ENCODE data around the gene AMT. TPM values are rescaled to one million over a fixed set of nuclear protein-coding genes. Genes with fewer than 3 reads are reported as not detected.

AMT gene, protein sequence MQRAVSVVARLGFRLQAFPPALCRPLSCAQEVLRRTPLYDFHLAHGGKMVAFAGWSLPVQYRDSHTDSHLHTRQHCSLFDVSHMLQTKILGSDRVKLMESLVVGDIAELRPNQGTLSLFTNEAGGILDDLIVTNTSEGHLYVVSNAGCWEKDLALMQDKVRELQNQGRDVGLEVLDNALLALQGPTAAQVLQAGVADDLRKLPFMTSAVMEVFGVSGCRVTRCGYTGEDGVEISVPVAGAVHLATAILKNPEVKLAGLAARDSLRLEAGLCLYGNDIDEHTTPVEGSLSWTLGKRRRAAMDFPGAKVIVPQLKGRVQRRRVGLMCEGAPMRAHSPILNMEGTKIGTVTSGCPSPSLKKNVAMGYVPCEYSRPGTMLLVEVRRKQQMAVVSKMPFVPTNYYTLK
- 0.26 TPM in 1 of 2 replicates, not detected in the other for total RNA-seq (2014; rRNA removed; shearing (Covaris generic))

DNA sequence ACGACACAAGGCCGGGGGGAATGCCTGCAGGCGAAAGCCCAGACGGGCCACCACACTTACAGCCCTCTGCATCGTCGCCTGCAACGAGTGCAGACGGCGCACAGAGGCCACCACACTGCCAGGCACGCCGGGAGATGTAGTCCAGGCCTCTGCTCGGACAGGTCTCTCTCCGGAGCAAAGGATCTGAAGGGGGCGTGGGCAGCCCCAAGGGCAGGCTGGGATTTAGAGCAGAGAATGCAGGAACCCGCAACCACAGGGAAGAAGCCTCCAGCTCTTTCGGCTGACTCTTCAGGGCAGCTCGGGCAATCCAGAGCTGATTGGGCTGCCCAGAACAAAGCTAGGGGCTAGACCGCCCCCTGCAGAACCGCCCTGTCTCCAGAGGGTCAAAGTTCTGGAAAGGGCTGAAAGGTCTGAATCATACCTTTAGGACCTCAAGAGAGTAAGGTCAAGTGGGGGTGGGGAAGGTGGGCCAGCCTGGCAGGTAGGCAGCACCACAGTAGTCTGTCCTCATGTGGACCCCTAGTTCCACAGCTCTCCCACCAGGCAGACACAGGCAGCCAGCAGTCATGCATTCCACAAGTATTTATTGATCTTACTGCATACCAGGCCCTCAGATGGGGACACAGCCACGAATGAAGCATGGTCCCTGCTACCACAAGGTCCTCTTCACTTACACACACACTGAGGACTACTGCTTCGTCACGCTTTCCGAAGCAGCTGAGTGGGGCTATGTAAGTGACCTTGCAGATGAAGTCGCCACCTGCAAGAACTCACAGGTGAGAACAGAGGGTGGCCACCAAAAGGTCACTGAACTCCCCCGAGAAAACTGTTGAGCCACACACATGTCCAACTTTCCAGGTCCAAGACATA is at the start of gene AMT:
AMT (minus strand) TSS at position 95 of the 870 bp plus-strand sequence; CDS start at position 72, 23 bp downstream.
- no peak within 1 kb of the TSS for H3K4me3 ChIP-seq
- no peaks in the 10 kb centered on the region for H3K36me3 ChIP-seq
- no peak for DNase-seq
- no peaks in the 10 kb centered on the region for H3K27me3 ChIP-seq
- H3K4me1 ChIP-seq, result no peaks in the 10 kb centered on the region
- no peaks in the 10 kb centered on the region for H3K9me3 ChIP-seq (replicated peaks)
- no peak within 1 kb of the TSS for H3K27ac ChIP-seq

DNA sequence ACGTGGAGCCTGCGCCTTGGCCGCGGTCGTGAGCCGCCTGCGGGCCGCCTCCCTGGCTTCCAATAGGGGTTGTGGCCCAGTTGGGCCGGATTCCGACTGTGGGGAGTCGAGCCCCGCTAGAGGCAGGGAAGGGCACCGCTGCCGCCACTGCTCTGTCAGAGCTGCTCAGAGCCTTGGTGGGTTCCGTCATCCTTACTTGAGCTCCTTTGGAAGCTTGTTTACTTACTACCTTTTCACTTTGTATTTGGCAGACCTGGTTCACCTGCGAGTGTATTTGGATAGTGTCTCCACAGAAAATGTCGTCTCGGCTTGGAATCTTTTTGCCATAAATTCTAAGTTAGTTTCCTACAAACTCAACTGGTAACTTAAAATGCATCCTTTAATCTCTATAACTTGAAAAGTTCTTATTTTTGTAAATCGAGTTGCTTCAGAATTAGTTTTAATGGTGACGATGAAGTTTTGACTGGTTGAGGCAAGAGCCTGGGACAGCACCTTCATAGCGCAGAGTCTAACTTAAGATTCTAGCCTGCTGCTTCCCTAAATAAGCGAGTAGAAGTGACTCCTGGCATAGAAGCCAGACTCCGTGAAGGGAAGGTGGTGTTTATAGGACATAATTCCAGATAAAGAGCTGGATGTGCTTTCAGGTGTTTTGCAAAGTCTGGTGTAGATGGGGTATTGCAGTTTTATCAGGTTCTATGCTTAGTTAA is 48.6 kb upstream of the AMT start:
- H3K27me3 ChIP-seq, result no peaks in the 10 kb centered on the region
- no peak for DNase-seq
- peaks cover 24% of the 10 kb centered on the region for H3K4me1 ChIP-seq

DNA sequence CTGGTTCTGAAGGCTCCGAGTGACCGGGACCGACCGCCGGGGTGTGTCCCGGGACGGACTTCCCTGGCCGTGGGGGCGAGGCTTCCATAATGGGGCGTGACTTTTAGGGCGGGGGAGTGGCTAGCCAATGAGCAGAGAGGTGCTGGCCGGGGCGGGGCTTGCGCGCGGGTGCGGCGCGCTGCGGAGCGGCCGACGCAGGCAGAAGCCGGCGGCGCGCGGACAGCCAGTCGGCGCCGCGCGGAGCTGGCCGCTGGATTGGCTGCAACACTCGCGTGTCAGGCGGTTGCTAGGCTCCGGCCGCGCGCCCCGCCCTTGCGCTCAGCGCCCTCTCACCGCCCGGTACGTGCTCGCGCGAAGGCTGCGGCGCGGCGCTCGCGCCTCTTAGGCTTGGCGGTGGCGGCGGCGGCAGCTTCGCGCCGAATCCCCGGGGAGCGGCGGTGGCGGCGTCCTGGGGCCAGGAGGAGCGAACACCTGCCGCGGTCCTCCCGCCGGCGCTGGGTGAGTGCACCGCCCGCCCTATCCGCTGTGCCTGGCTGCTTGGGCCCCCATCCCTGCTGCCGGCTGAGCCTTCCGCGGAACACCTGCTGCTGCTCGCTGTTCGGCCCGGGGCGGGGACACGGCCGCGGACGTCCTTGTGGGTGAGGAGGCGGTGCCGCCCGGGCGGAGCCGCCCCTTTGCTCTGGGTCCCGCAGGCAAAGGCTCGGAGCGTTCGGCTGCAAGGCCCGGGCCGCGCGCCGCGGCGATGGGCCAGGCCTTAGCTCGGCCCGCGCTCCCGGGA is 47.9 kb upstream of the AMT start, which contains the start of gene DAG1:
DAG1 (plus strand) TSS at position 332 of the 778 bp plus-strand sequence. CDS start 40,268 bp downstream, outside the sequence.
- DNase-seq, result peak; percentile 94 to 95
- Histone ChIP-seq H3K27me3 (no peaks in the 10 kb centered on the region), H3K27ac (peak within 1 kb of the TSS; percentile 91)

More for the DNA sequence above, 48.6 kb upstream of the AMT start:
- H3K27ac ChIP-seq, result peak overlapping the region; percentile 54
- H3K36me3 ChIP-seq, result peaks cover under 1% of the 10 kb centered on the region; the same call in 1 of the 2 replicates
- no peaks in the 10 kb centered on the region for H3K9me3 ChIP-seq (replicated peaks)
- peak overlapping the region; percentile 70 for H3K4me3 ChIP-seq

DNA sequence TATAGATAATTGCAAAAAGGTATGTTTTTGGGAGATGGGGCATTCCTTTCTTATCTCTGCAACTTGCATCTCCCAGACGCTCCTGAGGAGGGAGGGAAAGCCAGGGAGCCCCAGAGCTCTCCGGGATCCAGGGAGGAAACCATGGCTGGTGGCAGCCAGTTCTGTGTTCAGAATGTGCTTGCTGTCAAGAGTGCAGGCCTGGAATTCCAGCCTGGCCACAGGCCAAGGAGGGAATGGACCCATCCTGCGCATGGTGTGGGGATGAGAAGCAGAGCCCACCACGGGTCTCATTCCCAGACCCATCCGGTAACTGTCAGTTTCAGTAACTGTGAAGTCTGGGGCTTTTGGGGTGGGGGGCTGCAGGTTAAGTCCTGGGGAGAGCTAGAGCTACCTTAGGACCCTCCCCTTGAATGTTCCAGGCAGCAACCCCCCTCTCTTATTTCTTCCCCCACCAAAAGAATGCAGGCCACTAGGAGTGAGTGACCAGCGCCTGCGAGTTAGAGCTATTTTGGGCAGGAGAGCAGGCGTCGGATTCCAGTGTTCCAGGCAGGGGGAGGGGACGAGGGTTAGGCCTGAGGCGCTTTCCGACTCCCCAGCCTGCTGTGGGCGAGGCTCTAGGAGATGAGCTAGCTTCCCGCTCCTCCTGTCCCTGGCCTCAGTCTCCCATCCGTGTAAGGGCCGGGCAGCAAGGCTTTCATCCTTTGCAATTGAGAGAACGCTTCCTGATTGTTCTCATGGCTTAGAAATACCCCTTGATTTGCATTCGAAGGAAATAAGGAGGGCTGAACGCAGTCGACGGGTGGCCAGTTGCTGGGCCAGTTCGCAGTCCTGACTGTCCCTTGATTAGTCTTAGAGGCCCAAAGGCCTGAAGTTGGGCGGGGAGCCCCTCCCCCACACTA is 47.0 kb upstream of the AMT start:
- H3K27ac ChIP-seq, result peak overlapping the region; percentile 91
- H3K4me1 ChIP-seq, result peaks cover 34% of the 10 kb centered on the region
- no peaks in the 10 kb centered on the region for H3K27me3 ChIP-seq
- H3K4me3 ChIP-seq, result peak overlapping the region; percentile 70
- peak; percentile 90 to 92 for DNase-seq
- H3K36me3 ChIP-seq, result no peaks in the 10 kb centered on the region
- H3K9me3 ChIP-seq (replicated peaks), result no peaks in the 10 kb centered on the region

More for the DNA sequence above, 47.9 kb upstream of the AMT start, which contains the start of gene DAG1:
- no peaks in the 10 kb centered on the region for H3K9me3 ChIP-seq (replicated peaks)
- H3K4me1 ChIP-seq, result peaks cover 32% of the 10 kb centered on the region
- H3K4me3 ChIP-seq, result peak within 1 kb of the TSS; percentile 70
- no peaks in the 10 kb centered on the region for H3K36me3 ChIP-seq

DNA sequence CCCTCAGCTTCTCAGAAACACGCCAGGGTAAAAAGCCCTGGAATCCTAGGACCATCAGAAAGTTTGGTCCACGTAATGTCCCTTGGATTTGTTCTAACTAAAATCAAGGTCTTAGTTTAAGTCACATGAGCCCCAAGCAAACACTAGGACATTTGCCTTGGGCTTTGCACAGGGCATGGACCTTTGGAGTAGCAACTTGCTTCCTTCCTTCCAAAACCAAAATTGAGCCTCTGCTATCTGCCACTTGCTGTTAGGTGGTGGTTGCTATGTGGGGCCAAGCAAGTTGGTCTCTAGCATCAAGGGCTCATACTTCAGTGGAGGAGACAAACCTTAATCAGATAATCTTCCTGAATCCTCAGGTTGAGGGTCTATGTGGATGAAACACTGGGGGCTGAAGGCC is 43.8 kb upstream of the AMT start:
- no peaks in the 10 kb centered on the region for H3K27me3 ChIP-seq
- H3K4me3 ChIP-seq, result no peak overlapping the region
- no peaks in the 10 kb centered on the region for H3K9me3 ChIP-seq (replicated peaks)
- no peak for DNase-seq
- H3K36me3 ChIP-seq, result no peaks in the 10 kb centered on the region
- H3K4me1 ChIP-seq, result peaks cover 37% of the 10 kb centered on the region
- H3K27ac ChIP-seq, result peak overlapping the region; percentile 63

DNA sequence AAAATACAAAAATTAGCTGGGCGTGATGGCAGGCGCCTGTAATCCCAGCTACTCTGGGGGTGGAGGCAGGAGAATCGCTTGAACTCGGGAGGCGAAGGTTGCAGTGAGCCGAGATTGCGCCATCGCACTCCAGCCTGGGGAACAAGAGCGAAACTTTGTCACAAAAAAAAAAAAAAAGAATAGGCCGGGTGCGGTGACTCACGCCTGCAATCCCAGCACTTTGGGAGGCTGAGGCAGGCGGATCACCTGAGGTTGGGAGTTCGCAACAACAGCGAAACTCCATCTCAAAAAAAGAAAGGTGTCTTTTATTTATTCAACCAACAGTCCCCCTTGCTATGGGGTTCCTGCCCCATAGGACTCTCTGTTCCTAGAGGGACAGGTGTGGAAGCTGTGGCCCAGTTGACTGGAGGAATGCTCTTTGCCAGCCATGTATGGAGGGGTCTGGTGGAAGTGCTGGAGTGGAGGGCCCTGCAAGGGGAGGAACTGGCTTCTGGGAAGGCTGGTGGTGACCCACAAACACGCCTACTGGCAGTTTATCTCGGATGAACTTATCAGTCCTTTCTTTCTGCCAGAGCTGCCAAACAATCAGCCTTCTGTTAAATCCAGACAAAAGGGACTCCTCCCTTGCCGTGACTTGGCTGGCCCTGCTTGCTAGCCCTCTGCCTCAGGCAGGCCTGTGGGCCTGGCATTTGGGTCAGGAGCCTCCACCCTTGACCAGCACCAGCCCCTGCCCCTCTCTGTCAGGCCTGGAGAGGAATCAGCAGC is 43.2 kb upstream of the AMT start:
- peaks cover 42% of the 10 kb centered on the region for H3K4me1 ChIP-seq
- H3K27ac ChIP-seq, result peak overlapping the region; percentile 63
- H3K36me3 ChIP-seq, result no peaks in the 10 kb centered on the region
- H3K27me3 ChIP-seq, result no peaks in the 10 kb centered on the region
- peak; percentile 56 to 74 for DNase-seq
- H3K4me3 ChIP-seq, result no peak overlapping the region
- H3K9me3 ChIP-seq (replicated peaks), result no peaks in the 10 kb centered on the region

DNA sequence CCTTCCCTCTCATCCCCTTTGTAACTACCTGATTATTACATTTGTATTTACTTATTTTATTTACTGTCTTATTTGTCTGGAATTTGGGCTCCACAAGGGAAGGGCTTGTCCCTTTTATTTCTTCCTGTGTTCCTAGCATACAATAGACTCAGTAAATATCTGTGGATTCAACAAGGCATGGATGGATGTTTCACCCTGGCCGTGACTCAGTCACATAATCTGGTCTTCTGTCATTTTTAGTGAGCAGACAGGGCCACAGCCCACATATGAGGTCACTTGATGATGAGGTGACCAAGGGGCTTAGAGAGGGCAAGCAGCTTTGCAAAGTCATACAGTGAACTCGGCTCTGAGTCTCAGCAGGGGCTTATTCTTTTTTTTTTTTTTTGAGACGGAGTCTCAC is 39.9 kb upstream of the AMT start:
- Histone ChIP-seq H3K9me3 (replicated peaks) (no peaks in the 10 kb centered on the region), H3K27me3 (no peaks in the 10 kb centered on the region), H3K4me3 (no peak overlapping the region), H3K36me3 (no peaks in the 10 kb centered on the region), H3K4me1 (peaks cover 55% of the 10 kb centered on the region), H3K27ac (peak overlapping the region; percentile 92)
- DNase-seq, result peak; percentile 34 to 37

DNA sequence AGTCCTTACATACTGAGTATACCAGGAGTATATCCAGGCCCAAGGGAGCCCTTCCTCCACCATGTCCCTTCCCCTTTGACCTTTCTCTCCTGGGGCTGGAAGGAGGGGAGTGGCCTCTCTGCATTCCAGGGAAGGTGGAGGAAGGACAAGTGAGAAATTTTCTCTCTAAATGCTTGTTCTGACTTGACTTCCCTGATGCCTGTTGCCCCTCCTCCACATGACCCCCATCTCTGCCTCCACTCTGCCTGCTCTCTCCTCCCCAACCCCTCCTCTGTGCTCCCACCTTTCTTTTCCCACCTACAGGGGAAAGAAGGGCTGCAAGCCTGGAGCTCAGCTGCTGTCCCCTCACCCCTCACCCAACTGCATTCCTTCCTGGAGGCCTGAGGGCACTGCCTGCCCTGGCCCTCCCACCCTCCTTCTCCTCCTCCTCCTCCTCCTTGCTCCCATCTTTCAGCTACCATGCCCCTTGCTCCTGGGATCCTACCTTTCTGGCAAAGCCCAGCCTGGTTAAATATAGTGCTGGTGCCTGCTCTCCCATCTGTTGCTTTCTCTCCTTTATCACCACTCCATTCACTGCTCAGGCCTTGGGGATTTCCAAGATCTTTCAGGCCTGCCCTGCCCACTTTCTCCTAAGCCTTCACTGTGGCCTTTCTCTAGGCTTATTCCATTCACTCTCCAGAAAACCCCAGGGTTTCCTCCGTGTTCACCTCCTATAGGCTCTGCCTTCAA is 39.3 kb upstream of the AMT start:
- Histone ChIP-seq H3K4me1 (peaks cover 55% of the 10 kb centered on the region), H3K27me3 (no peaks in the 10 kb centered on the region), H3K36me3 (no peaks in the 10 kb centered on the region), H3K4me3 (no peak overlapping the region), H3K27ac (peak overlapping the region; percentile 92), H3K9me3 (replicated peaks) (no peaks in the 10 kb centered on the region)
- DNase-seq, result peak; percentile 16 to 52

DNA sequence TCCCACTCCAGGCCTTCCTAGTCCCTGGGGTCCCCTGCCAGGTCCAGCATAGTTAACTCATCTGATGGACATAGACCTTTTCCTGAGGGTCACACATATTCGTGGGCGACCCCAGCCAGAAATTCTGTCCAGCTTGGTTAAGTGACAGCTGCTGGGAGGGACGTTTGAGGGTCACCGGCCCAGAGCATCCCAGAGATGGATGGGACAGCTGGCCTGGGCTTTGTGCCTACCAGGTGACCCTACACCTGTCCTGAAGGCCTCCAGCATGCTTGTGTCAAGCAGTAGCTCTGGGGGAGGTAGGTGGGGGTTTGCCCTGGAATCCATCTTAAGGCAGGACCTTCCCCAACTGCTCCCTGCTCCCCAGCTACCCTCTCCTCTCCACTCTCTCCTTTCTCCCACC is 38.7 kb upstream of the AMT start:
- peaks cover 57% of the 10 kb centered on the region for H3K4me1 ChIP-seq
- peak overlapping the region; percentile 92 for H3K27ac ChIP-seq

DNA sequence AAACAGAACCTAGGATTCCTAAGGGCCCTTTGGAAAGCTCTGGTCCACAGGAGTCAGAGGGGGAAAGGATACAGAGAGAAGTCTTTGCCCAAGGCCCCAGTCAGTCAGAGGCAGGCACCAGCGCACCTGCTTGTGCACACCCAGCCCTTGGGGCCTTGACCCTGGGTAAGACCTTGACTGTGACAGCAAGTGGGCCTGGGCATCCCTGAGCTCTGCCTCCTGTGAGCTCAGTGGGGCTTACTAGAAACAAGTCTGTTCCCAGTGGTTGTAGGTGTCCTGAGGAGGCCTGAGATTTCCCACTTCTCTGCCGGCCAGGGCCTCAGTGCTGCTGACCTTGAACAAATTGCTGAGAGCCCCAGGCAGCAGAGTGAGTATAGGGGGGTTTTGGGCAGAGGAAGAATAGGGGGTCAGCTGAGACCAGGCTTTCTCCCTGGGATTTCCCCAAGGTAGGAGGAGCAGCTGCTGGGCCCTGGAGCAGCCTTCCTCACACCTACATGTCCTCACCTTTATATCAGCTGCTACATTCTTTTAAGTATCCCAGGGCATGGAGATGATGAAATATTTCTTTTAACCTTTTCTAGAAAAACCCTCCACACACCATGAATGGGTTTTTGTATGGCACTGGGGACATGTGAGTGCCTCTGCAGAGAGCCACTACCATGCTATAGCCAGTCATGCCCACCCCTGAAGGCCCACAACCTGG is 38.1 kb upstream of the AMT start:
- Histone ChIP-seq H3K36me3 (no peaks in the 10 kb centered on the region), H3K4me1 (peaks cover 56% of the 10 kb centered on the region), H3K27ac (peak overlapping the region; percentile 92), H3K4me3 (no peak overlapping the region), H3K9me3 (replicated peaks) (no peaks in the 10 kb centered on the region), H3K27me3 (no peaks in the 10 kb centered on the region)
- peak in 1 of 2 experiments; percentile 26 for DNase-seq

More for the DNA sequence above, 38.7 kb upstream of the AMT start:
- Histone ChIP-seq H3K9me3 (replicated peaks) (no peaks in the 10 kb centered on the region), H3K4me3 (no peak overlapping the region), H3K36me3 (no peaks in the 10 kb centered on the region), H3K27me3 (no peaks in the 10 kb centered on the region)
- peak in 1 of 2 experiments; percentile 23 for DNase-seq

DNA sequence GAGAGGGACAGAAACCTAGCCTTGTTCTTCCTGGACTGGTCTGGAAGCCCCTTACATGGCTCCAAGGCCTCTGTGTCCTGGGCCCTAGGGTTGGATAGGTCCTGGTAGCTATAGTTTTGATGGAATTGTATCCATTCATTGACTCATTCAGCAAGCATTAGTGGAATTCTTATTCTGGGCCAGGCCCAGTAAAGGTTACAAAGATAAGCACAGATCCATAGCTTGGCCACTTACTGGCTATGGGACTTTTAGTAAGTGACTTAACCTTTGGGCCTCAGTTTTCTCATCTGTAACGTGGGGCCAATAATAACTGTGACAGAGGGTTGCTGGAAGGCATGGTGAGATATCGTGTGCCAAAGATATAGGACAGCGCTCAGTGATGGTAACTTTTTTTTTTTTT is 34.2 kb upstream of the AMT start:
- Histone ChIP-seq H3K36me3 (no peaks in the 10 kb centered on the region), H3K27ac (no peak overlapping the region; the same call in 1 of the 2 replicates), H3K4me1 (peaks cover 52% of the 10 kb centered on the region), H3K4me3 (no peak overlapping the region), H3K27me3 (no peaks in the 10 kb centered on the region), H3K9me3 (replicated peaks) (no peaks in the 10 kb centered on the region)
- DNase-seq, result no peak
